ENCODE measurements around the gene PRKN.

The PRKN gene

GRCh38 chr6:162360901-162361567 is 366.5 kb downstream of the PRKN start:
- DNase-seq (ENCODE audit: low read depth) = no peak
- TF ChIP-seq CTCF (IDR thresholded peaks at IDR 0.05; ENCODE audit: low read depth, low read length, missing control alignments) = no peak
- no peak overlapping the region for H3K4me3 ChIP-seq (ENCODE audit: low read depth, low read length)

DNA sequence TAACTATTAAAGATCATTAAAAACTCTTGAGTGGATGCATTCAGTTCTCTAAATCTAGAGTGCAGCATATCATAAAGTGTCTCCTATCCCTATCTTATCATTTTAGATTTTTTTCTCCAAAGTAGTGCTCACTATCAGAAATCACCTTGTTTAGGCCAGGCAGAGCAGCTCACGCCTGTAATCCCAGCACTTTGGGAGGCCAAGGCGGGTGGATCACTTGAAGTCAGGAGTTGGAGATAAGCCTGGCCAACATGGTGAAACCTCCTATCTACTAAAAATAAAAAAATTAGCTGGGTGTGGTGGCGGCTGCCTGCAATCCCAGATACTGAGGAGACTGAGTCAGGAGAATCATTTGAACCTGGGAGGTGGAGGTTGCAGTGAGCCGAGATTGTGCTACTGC is 368.9 kb downstream of the PRKN start:
- no peak for DNase-seq (ENCODE audit: low read depth)
- TF ChIP-seq CTCF (IDR thresholded peaks at IDR 0.05; ENCODE audit: low read depth, low read length, missing control alignments) = no peak
- H3K4me3 ChIP-seq (ENCODE audit: low read depth, low read length) = no peak overlapping the region

DNA sequence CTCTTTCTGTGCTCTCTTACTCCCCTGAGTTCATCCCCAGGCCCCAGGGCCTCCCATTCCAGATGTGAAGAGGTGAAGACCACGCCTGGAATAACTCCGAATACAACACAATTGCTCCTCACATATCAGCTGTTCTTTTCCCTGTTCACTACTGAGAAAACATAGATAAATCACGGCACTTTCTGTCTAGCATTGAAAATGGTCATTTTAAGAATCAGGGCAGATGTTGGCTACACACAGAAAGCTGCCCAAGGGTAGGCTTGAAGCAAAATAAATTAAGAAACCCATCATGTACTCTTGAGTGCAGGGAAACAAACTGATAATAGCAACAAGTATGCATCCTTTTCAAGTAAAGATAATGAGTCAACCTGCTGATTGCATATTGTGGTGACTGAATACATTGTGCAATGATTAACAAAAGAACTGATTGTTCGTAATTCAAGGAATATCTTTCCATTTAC is 382.5 kb downstream of the PRKN start:
- no peak for TF ChIP-seq CTCF (IDR thresholded peaks at IDR 0.05; ENCODE audit: low read depth, low read length, missing control alignments)
- no peak for DNase-seq (ENCODE audit: low read depth)
- H3K4me3 ChIP-seq (ENCODE audit: low read depth, low read length) = no peak overlapping the region

DNA sequence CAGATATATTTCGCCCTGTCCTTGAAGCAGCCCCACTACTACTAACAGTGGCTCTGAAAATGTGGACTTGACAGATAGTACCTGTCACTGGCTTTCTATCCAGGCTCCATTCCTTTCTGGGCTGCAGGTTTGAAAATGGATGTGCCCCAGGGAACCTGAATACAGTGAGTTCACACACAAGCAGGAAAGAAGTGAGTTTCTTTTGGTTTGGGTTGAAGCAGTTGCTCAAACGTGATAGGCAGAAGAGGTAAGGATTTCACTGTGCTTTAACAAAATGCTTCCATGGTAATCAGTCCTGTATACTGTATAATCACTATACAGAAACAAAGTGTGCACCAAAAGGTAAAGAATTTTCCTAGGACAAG is 382.9 kb downstream of the PRKN start:
- DNase-seq (ENCODE audit: low read depth) = no peak
- H3K4me3 ChIP-seq (ENCODE audit: low read depth, low read length) = no peak overlapping the region
- TF ChIP-seq CTCF (IDR thresholded peaks at IDR 0.05; ENCODE audit: low read depth, low read length, missing control alignments) = no peak

GRCh38 chr6:162343936-162344645 is 383.5 kb downstream of the PRKN start:
- H3K4me3 ChIP-seq (ENCODE audit: low read depth, low read length) = no peak overlapping the region
- TF ChIP-seq CTCF (IDR thresholded peaks at IDR 0.05; ENCODE audit: low read depth, low read length, missing control alignments) = no peak
- DNase-seq (ENCODE audit: low read depth) = no peak

- no peak for TF ChIP-seq CTCF (IDR thresholded peaks at IDR 0.05; ENCODE audit: low read depth, low read length, missing control alignments)
- no peak for DNase-seq (ENCODE audit: low read depth)
- no peak overlapping the region for H3K4me3 ChIP-seq (ENCODE audit: low read depth, low read length)
These were observed 384.2 kb downstream of the PRKN start for GRCh38 chr6:162343198-162343935.

Data from GM12864 (cell line).